Measurements from ENCODE around the gene CBLC.

The CBLC gene

GRCh38 chr19:44746616-44746945 lies 31.1 kb upstream of the CBLC start:
- DNase-seq: no peak

DNA sequence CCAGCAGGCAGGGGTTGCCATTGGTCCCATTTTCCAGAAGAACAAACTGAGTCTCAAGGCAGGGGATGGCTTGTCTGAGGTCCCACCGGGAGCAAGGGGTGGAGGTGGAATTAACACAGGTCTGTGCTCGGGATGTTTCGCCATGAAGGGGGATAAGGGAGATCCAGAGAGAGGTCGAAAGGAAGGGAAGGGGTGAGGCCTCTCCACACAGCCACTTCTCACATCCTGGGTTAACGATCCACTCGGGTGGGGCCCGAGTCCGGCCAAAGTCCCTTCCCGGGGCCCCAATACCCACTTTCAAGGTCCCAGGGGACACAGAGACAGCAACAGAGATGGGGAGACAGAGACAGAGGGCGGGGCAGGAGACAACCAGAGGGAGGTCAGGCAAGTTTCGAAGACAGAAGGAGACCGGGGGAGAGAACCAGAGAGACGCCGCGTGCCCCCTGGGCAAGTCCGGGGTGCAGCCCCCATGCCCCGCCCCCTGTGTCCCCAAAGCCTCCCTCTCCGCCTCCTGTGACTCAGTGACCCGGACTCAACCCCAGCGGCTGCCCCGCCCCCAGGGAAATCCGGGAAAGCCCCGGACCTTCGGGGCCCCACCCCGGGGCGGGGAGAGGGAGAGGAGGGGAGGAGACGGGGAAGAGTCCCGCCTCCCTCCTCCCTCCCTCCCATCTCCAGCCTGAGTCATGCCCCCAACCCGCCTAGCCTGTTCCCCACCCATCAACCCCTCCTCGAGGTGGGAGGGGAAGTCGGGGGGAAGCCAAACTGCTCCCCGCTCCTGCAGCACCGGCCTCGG lies 30.5 kb upstream of the CBLC start:
- peak in 51 of 58 donors; percentile 7 to 85 (median 48) for DNase-seq

GRCh38 chr19:44747739-44748425 lies 29.8 kb upstream of the CBLC start:
- peak in 21 of 58 donors; percentile 14 to 60 (median 29) for DNase-seq

DNA sequence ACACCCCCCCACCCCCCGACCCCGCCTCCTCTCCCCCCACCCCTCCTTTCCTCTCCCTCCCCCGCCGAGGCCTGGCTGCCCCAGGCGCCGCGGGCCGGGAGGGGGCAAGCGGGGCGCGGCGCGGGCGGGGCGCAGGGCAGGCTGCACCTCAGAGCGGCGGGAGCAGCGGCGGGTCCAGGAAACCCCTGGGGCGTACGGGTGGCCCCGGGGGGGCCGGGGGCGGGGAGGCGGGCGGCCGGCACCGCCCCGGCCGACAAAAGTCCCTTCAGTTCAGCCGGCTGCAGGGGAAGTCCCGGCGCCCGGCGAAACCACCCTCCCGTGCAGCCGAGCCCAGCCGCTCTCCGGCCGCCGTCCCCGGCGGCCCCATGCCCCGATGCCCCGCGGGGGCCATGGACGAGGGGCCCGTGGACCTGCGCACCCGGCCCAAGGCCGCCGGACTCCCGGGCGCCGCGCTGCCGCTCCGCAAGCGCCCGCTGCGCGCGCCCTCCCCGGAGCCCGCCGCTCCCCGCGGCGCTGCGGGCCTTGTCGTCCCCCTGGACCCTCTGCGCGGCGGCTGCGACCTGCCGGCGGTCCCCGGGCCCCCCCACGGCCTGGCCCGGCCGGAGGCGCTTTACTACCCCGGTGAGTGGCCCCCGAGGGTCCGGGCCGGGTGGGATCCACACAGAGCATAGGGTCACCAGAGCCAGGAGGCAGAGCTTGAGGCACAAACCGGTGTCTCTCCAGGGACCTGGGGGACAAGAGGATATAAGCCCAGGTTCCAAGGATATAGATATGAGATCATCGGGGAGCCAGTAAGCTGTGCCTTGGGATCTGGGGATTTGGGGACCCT lies 29.1 kb upstream of the CBLC start, which contains the start of gene BCL3:
Gene BCL3, plus strand, starts transcription at position 283 of the 829 bp plus-strand sequence. Its CDS starts 83 bp downstream, at position 366.
- DNase-seq: peak in 20 of 58 donors; percentile 3 to 67 (median 30)

DNA sequence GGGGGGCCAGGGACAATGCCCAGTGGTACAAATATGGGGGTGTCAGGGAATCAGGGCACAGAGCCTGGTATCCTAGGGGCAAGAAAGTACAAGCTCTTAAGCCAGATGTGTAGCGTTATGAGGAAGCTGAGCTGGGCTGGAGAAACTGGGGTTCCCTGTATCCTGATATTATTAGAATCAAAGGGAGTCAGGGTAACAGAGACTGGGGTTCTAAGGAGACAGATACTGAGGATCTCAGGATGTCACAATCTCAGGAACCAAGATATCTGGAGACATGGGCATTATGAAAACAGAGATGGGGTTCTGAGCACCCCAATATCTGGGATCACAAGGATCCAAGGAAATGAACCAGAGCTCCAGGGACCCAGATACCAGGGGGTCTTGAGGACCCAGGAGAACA lies 28.4 kb upstream of the CBLC start:
- DNase-seq: no peak

DNA sequence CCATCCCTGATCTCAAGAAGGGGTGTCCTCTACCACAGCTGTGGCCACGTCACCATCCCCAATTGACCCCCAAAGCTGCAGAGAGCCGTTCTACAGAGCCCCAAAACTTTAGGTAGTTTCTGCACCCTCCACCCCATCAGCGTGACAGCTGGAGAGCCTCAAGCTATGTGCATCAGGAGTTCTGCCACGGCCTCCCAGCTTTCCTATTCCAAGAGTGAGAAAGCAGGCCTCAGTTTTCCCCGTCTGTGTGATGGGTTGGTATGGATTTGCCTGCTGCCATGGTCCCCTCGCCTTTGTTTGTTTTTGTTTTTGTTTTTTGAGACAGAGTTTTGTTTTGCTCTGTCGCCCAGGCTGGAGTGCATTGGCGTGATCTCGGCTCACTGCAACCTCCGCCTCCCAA lies 27.7 kb upstream of the CBLC start:
- no peak for DNase-seq

DNA sequence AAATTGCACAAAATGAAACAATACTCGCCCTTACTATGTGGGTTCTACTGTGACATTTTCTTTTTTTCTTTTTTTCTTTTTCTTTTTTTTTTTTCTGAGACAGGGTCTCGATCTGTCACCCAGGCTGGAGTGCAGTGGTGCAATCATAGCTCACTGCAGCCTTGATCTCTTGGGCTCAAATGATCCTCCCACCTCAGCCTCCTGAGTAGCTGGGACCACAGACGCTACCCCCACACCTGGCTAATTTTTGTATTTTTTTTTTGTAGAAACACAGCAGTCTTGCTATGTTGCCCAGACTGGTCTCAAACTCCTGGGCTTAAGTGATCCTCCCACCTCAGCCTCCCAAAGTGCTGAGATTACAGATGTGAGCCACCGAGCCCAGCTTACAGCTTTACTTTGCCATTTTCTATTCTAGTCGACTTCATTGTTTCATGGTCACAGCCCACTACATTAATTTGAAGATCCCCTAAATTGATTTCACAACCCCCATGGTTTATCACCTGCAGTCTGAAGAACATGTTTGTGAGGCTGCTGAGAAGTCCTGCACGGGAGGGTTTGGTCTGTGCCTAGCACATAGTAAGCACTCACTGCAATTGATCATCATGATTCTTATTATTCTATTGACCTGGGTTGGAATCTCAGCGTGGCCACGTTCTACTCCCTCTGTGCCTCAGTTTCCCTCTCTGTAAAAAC lies 25.4 kb upstream of the CBLC start:
- no peak for DNase-seq

DNA sequence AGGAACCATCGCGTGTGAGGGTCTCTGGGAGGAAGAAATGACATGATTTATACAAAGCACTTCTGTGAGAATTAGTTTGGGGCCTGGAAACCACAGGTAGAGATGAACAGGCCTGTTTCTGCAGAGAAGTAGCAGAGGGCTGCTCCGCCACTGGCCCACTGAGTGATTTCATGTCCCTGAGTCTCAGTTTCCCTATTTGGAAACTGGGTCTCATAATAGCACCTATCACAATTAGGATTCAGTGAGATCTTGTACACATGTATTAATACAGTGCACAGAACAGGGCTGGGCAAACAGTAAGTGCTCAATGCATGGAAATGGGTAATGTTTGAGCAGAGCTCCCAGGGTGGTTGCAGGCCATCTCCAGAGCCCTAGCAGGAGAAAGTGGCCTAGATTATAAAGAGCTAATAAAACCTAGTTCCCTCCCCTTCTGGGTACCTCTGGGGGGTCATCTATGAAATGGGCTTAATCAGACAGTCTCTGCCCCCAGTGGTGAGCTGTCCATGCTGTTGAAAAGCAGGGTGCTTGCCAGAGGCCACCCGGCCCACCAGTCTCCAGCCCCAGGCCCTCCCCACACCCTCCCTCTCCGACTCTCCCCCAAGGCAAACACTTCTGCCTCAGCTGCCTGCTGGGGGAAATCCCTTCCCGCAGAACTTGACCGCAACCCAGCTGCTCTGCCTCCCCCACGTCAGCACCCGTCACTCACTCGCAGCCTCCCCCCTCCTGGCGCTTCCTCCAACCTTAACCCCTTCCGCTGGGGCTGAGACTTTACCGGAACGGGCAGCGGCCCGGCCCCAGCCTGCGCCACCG lies 24.7 kb upstream of the CBLC start:
- peak in 39 of 58 donors; percentile 4 to 70 (median 30) for DNase-seq

- no peak for DNase-seq
Measured at GRCh38 chr19:44753626-44753931, 24.1 kb upstream of the CBLC start.

DNA sequence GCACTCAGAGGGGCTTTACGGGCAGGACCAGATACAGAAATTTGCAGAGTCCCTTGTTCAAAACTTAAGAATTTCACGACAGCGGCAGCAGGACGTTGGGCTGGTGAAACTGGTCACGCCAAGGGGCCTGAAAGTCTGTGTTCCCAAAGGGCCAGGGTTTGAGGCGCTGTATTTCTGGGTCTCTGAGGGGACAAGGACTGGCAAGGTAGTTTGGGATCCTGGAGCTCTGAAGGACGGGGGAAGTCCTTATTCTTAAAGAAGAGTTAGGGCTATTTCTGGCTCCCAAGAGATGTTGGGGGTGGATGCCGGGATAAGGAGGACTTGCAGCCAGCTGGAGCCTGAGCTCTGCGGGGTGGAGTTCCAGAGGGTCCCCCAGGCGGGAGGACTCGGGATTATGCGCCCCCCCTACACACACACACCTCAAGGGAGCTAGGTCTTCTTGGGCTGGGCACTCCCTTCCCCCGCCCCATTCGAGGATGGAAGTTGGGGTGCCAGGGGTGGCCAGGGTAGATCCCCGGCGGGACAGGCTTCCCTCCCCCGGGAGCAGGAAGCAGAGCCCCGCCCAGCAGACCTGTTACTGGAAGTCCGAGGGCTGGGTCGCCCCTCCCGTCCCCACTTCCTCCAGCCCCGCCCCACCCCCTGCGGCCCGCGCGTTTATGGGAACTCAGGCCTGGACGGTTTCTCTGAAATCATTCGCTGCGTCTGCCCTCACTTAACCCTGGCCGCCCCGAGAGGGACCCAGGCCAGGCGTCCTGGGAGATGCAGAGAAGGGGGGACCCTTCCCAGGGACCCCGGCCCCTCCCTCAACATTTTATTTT lies 23.5 kb upstream of the CBLC start:
- DNase-seq: peak in 16 of 58 donors; percentile 4 to 42 (median 16)

DNA sequence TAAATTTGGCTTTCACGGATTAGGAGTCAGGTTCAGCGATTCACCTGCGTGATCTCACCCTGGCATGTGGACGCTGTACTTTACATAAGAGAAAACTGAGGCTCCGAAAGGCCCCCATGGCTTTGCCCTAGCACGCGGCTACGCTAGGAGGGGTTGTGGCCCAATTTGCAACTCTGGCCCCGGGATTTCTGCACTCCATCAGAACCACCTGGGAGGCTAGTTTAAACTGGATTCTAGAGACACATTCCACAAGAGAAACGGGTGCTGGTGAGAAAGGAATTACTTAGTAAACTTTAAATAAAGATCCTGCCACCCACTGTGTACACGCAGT lies 23.0 kb upstream of the CBLC start:
- DNase-seq: no peak

DNA sequence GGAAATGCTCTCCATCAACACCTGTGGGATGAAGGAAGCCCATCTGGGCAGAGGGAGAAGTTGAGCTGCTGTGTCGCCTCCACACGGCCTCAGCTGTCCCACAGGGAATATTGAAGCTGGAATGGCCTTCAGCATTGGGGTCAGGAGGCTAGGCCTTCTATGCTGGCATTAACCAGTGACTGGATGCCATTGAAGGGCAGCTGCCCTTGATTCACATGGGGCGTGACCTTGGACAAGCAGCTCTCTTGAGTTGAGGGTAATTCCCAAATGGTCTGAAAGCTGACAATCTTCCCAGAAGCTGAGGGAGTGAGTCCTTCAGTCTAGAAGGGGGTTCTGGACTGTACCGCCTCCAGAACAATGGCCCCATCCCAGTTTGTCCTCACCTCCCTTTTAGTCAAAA lies 22.5 kb upstream of the CBLC start:
- no peak for DNase-seq

GRCh38 chr19:44756089-44756562 lies 21.6 kb upstream of the CBLC start:
- no peak for DNase-seq

DNA sequence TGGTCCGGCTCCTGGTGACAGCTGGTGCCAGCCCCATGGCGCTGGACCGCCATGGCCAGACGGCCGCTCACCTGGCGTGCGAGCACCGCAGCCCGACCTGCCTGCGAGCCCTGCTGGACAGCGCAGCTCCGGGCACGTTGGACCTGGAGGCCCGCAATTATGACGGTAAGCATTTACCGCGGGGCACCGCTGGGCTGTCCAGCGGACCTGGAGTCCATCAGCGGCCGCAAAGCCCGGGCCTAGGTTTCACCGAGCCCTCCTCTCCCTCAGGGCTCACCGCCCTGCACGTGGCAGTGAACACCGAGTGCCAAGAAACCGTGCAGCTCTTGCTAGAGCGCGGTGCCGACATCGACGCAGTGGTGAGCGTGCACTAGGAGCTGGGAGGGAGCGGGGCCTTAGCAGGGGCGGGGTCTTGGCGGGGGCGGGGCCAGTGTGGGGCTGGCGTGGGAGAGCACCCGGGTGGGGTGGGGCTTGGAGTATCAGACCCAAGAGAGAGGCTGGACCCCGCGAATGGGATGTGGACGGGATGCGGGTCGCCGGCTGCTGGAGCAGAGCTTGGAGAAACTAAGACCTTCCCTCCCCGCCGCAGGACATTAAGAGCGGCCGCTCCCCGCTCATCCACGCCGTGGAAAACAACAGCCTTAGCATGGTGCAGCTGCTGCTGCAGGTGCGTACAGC lies 20.5 kb upstream of the CBLC start:
- peak in 22 of 58 donors; percentile 4 to 58 (median 18) for DNase-seq

- DNase-seq: peak in 31 of 58 donors; percentile 8 to 66 (median 26)
Measured at GRCh38 chr19:44757735-44758505, 19.8 kb upstream of the CBLC start.

GRCh38 chr19:44758596-44758995 lies 19.1 kb upstream of the CBLC start:
- no peak for DNase-seq

DNA sequence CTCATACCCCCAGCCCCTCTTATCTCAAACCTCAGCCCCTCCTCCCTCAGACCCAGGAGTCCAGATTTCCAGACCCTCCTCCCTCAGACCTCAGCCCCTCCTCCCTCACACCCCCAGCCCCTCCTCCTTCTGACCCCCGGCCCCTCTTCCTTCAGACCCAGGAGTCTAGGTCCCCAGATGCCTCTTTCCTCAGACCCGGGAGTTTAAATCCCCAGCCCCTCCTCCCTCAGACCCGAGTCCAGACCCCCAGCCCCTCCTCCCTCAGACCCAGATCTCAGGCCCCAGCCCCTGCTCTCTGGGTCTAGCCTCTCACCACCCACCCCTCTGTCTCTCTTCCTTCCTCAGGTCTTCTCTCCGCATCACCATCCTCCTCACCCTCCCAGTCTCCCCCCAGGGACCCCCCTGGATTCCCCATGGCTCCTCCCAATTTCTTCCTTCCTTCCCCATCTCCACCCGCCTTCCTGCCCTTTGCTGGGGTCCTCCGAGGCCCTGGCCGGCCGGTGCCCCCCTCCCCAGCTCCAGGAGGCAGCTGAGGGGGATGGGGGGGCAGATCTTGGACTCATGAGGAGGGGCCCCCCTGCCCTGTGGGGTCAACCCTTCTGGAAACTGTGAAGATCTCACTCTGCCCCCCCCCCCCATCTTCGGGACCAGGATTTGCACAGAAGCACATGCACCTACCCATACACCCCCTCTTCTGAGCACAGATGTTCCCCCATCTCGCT lies 18.4 kb upstream of the CBLC start:
- DNase-seq: no peak

All from anterior cingulate cortex (tissue), 58 donors.